GM12891 (cell line): ENCODE data around the gene WASL.
"Not testable (repeated sequence)": the region's sequence is repeated elsewhere in the genome, so short reads cannot be mapped to it uniquely, and the experiment has no call there.

Source experiments
- DNase-seq: peaks from one replicate; pipeline ENCODE4 v3.0.0; 2011; ENCODE audit warnings: low spot score; ENCODE audit not compliant: insufficient read length
- FAIRE-seq: peaks from 2 replicates; lab custom pipeline; 2011; peaks lifted over from hg19 to GRCh38; lab: Jason Lieb, UNC
- PAX5 ChIP-seq: IDR thresholded peaks from 2 replicates; pipeline ENCODE4 v1.6.1; 2011; ENCODE audit warnings: low read length, moderate library complexity, mild to moderate bottlenecking; ENCODE audit not compliant: insufficient read depth, severe bottlenecking
- POLR2A ChIP-seq: IDR thresholded peaks from 2 replicates; pipeline ENCODE4 v1.6.1; 2011; ENCODE audit warnings: low read depth, low read length, control low read depth
- POLR2AphosphoS5 ChIP-seq: IDR thresholded peaks from 2 replicates; pipeline ENCODE4 v1.6.1; 2011; ENCODE audit warnings: low read depth, low read length, control low read depth
- POU2F2 ChIP-seq: IDR thresholded peaks from 2 replicates; pipeline ENCODE4 v1.6.1; 2011; ENCODE audit warnings: low read depth, mild to moderate bottlenecking, control low read depth, low read length, moderate library complexity
- SPI1 ChIP-seq: IDR thresholded peaks from 2 replicates; pipeline ENCODE4 v1.6.1; 2011; ENCODE audit warnings: low read depth, low read length, control low read depth
- TAF1 ChIP-seq: IDR thresholded peaks from 2 replicates; pipeline ENCODE4 v1.6.1; 2011; ENCODE audit warnings: low read depth, low read length, control low read depth

The WASL gene

DNA sequence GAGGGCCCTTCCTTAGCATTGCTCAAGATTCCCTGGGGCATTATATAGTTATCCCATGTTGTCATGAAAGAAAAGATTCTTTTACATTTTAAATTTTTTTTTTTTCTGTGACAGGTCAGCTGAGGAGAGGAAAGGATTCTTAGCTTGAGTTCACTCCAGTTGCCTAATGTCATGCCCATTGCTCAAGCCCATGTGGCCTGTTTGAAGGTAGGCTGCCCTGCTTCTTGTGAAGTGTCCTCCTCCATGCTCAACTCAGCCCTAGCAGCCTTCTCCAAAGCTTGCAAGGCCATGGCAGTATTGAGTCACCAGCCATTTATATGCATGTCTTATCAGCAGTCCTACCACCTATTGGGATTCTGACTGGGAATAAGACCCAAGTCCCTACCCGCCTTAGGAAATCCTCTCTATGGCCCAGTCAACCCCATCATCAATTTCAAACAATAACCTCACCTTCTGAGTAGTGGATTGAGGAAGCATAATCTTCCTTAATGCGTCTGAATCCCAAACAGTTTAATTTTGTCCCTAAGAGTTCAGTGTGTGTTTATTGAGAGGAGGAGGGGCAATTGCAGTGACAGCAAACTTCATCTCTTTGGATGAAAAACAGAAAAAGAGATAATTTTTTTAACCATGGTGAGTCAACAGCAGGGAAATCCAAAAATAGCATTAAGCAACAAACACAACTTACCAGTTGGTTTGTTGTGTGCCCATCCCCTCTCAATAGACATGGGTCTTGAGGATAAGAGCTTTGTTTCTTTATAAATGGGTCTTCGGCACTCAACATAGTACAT, 38.6 kb upstream of the WASL start:
- DNase-seq (no peak), FAIRE-seq (no peak)
- TF ChIP-seq SPI1, result no peak
- TF ChIP-seq PAX5, result no peak
- no peak for TF ChIP-seq POLR2A
- no peak for TF ChIP-seq POU2F2
- no peak for TF ChIP-seq TAF1

GRCh38 chr7:123784263-123784662, 35.5 kb upstream of the WASL start:
- no peak for FAIRE-seq
- no peak for DNase-seq
- TF ChIP-seq POLR2A (no peak), SPI1 (no peak), POU2F2 (no peak), POLR2AphosphoS5 (no peak), PAX5 (no peak), TAF1 (no peak)

GRCh38 chr7:123783820-123784219, 35.0 kb upstream of the WASL start:
- FAIRE-seq (no peak), DNase-seq (no peak)
- no peak for TF ChIP-seq POLR2AphosphoS5
- TF ChIP-seq POU2F2, result no peak
- no peak for TF ChIP-seq SPI1

DNA sequence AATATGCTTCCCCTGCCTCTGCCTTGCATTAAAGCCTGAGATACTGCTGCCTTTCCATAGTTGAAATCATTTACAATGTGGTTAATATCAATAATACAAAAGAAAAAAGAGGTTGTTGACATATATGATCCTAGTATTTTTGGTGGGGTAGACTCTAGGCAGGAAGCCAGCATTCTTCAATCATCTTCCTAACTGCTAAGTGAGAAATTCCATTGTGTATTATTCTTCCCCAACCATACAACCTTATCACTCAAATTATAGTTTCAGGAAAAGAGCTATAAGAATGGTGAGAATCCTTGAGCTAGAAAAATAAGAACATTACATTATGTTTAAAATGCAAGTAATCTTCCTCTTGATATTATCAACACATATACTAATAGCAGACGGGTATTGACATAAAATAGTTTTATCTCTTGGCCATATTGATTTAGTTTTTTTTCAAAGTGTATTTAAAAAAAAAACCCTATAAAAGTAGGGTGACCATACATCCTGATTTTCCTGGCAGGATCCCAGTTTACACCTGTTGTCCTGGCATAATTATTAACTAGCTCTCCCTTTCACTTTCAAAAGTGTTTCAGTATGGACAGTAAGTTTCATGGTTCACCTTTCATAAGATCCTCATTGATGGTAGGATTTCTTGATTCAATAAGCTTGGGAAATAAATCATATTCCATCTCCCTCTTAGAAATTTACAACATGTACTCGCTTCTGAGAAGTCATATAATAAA, 33.4 kb upstream of the WASL start:
- TF ChIP-seq PAX5 (no peak), POU2F2 (no peak), POLR2AphosphoS5 (no peak), TAF1 (no peak), POLR2A (no peak), SPI1 (no peak)
- no peak for FAIRE-seq
- DNase-seq, result no peak

DNA sequence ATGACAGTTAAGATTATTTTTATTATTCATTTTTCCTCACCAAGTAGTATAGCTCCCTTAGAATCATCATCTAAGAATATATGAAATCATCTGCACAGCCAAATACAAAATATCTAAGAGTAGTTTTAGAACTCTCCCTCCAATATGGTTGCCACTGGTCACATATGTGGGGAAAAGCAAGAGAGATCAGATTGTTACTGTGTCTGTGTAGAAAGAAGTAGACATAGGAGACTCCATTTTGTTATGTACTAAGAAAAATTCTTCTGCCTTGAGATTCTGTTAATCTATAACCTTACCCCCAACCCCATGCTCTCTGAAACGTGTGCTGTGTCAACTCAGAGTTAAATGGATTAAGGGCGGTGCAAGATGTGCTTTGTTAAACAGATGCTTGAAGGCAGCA, 31.7 kb upstream of the WASL start:
- DNase-seq, FAIRE-seq: not testable (repeated sequence)

- DNase-seq, result no peak
- no peak for FAIRE-seq
- TF ChIP-seq POLR2AphosphoS5 (no peak), PAX5 (no peak), TAF1 (no peak), POLR2A (no peak), POU2F2 (no peak), SPI1 (no peak)
Observed at GRCh38 chr7:123774496-123774895, 25.7 kb upstream of the WASL start.

- no peak for FAIRE-seq
- TF ChIP-seq TAF1, result no peak
- TF ChIP-seq POLR2AphosphoS5, result no peak
- TF ChIP-seq PAX5, result no peak
- DNase-seq, result no peak
Observed at GRCh38 chr7:123773481-123773880, 24.7 kb upstream of the WASL start.

DNA sequence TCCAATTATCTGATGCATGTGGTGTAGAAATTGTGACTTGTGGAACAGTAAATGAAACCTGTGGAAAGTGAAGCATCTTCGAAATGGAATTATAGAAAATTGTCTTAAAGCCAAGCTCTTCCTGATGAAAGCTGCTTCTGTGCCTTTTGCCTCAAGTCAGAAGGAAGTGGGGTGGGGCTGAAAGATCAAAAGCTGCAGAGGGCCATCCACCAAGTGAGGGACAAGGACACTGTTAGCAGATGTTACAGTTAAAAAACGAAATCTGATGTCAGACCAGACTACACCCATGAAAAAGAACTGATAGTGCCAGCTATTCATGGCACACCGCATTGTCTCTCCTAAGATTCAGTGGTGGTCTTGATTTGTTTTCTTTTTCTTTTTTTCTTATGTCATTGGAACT, 23.8 kb upstream of the WASL start:
- no peak for DNase-seq
- no peak for FAIRE-seq
- no peak for TF ChIP-seq POLR2AphosphoS5
- TF ChIP-seq POU2F2, result no peak
- TF ChIP-seq POLR2A, result no peak
- TF ChIP-seq SPI1, result no peak
- no peak for TF ChIP-seq PAX5
- no peak for TF ChIP-seq TAF1

- FAIRE-seq, result no peak
- TF ChIP-seq PAX5 (no peak), POU2F2 (no peak), SPI1 (no peak)
- DNase-seq, result no peak
Observed at GRCh38 chr7:123771846-123772245, 23.0 kb upstream of the WASL start.

DNA sequence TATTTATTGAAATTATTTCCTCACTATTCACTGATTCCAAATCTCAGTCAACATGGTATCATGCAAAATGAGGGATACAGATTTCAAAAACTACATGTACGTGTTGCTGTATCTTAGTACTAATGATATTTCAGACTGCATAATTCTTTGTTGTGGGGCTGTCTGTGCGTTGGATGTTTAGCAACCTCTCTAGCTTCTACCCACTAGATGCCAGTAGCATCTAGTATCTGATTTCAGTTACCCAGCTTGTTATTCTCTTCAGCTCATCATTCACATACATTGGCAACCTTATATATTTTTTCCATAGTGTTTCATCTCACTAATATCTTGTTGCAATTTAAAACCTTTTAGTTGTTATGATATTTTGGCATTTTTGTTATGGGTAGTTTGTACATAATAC, 22.5 kb upstream of the WASL start:
- DNase-seq, result no peak
- FAIRE-seq, result no peak
- TF ChIP-seq POLR2AphosphoS5 (no peak), POLR2A (no peak), TAF1 (no peak), POU2F2 (no peak), SPI1 (no peak), PAX5 (no peak)

DNA sequence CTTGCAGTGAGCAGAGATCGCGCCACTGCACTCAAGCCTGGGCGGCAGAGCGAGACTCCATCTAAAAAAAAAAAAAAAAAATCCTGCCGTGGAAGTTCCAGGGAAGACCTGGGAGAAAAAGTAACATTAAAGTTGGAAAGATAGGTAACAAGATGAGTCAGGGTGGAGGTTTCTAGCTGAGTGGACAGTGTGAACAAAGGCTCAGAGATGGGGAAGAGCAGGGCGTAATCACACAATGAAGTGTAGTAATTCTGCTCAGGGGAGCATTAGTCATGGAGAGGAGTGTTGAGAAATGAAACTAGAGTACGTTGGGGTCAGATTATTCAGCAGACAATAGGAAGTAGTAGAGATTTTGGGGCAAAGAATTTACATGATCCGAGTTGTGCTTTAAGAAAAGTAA, 21.6 kb upstream of the WASL start:
- DNase-seq (peak; percentile 4), FAIRE-seq (no peak)

More for the DNA sequence above, 21.6 kb upstream of the WASL start:
- TF ChIP-seq PAX5 (no peak), TAF1 (no peak), SPI1 (no peak), POLR2AphosphoS5 (no peak), POLR2A (no peak), POU2F2 (no peak)
